GM12872 (cell line): ENCODE measurements around the gene DUSP28.

Experiments used
- CTCF ChIP-seq: IDR thresholded peaks from 3 replicates; pipeline ENCODE4 v1.5.1; 2011; ENCODE audit warnings: low read depth, mild to moderate bottlenecking, low read length, moderate library complexity; ENCODE audit not compliant: insufficient read depth

Gene DUSP28

DNA sequence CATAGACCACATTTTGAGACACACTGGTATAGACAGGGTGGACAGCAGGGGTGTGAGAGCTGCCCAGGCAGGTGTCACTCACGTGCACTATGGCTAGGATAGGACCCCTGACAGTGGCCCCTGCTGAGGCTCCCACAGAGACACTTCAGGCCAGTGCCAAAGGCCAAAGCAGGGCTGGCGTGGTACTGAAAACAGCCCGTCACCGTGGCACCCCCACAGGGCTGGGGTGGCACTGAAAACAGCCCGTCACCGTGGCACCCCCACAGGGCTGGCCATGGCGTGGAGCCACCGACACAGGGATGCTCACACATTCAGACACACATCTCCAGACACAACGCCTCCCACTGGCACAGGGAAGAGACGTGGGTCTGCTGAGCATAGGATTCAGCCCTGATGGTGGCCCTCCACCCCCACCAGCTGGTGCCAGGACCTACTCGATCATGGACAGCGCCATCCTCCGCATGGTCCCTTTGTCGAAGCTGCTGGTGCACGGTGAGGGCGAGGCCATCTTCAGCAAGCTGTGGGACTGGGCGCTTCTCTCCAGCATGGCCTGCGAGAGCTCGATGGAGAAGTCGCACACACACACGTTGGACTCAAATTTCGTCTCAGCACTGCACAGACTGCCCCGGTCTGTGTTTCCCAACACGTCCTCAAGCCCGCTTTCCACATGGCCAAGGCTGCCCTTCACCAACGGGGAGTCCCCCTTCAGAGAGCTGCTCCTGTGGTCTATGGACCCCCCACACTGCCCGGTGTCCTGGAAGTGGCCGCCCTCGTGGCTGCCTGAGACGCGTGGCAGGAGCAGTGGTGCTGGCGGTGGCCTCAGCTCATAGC is 36.5 kb upstream of the DUSP28 start:
- TF ChIP-seq CTCF, result no peak

- TF ChIP-seq CTCF, result no peak
These were observed 35.0 kb upstream of the DUSP28 start for GRCh38 chr2:240524963-240525718.

DNA sequence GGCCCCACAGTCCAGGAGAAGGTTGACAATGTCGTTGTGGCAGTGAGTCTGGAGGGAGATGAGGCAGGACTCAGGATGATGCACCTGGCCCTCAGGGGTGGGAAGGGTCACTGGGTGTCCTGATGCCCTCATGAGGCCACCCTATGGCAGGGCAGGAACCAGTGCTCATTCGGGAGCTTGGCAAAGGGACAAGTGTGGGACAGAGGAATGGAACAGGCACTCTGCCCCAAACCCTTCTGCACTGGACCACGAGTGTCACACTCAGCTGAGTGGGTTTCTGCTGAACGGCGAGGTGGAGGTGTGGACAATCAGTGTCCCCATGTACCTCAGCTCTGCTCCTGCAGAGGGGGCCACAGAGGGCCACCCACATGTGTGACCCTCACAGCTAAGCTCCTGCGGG is 34.4 kb upstream of the DUSP28 start:
- TF ChIP-seq CTCF, result no peak

GRCh38 chr2:240526521-240526920 is 33.6 kb upstream of the DUSP28 start:
- no peak for TF ChIP-seq CTCF

DNA sequence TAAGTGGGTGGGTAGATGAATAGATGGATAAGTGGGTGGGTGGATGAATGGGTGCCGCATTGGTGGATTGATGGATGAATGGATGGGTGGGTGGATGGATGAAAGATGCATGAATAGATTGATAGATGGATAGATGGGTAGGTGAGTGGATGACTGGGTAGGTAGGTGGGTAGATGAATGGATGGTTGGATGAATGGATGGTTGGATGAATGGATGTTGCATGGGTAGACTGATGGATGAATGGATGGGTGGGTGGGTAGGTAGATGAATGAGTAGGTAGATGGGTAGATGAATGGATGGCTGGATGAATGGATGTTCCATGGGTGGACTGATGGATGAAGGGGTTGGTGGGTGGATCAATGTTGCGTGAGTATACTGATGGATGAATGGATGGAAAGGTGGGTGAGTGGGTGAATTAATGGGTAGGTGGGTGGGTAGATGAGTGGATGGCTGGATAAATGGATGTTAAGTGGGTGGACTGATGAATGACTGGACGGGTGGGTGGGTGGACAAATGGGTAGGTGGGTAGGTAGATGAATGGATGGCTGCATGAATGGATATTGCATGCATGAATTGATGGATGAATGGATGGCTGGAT is 32.9 kb upstream of the DUSP28 start:
- TF ChIP-seq CTCF, result no peak

GRCh38 chr2:240528406-240529040 is 31.6 kb upstream of the DUSP28 start:
- no peak for TF ChIP-seq CTCF
